Body of pancreas (tissue), 4 donors: ENCODE measurements around the gene ITGB2. TPM values are rescaled to one million over a fixed set of nuclear protein-coding genes. Genes with fewer than 3 reads are reported as not detected.

ENCODE experiments used
- ATAC-seq: fragments of 150-250 bp; one replicate; pipeline ENCODE4 v1.9.1; 2016
- DNase-seq, 4 donors: peaks; one replicate each; pipeline ENCODE4 v3.0.0-alpha.2; 2019
- H3K27ac ChIP-seq, 4 donors: fragments of 200-600 bp; sonication (generic); 1 replicate in 3 of 4; 2 replicates in 1 of 4; pipeline versions ENCODE4 v1.5.1 to v1.6.1; 2016 to 2019; ENCODE audit warnings: mild to moderate bottlenecking in 1 of 4, mixed read lengths in 1 of 4, moderate library complexity in 1 of 4
- H3K27me3 ChIP-seq, 2 donors: fragments of 200-600 bp; sonication (generic); one replicate each; pipeline ENCODE4 v1.6.0; 2016; ENCODE audit warnings: mild to moderate bottlenecking in 1 of 2
- H3K36me3 ChIP-seq, 2 donors: fragments of 200-600 bp; sonication (generic); replicated peaks in 1 of 2; 2 replicates each; pipeline ENCODE4 v1.5.1; 2016; ENCODE audit warnings: low read depth in 2 of 2; ENCODE audit not compliant: insufficient read depth in 1 of 2
- H3K4me1 ChIP-seq: fragments of 200-600 bp; sonication (generic); one replicate; pipeline ENCODE4 v1.6.0; 2016
- H3K4me3 ChIP-seq, 2 donors: fragments of 200-600 bp; sonication (generic); 1 replicate in 1 of 2; 2 replicates in 1 of 2; pipeline ENCODE4 v1.5.1; 2016 to 2019
- H3K9me3 ChIP-seq, 3 donors: fragments of 200-600 bp; sonication (generic); 1 replicate in 2 of 3; 2 replicates in 1 of 3; pipeline ENCODE4 v1.5.1; 2016
- POLR2A ChIP-seq, 3 donors: fragments of 450-650 bp; IDR thresholded peaks; one replicate each; pipeline ENCODE4 v1.6.1; 2016; ENCODE audit warnings: antibody characterized with exemption in 3 of 3, mild to moderate bottlenecking in 2 of 3
- WGBS, 2 donors: methylation state at CpG; one replicate each; pipeline ENCODE4 v1.1.5; 2017; 5-methylcytosine and 5-hydroxymethylcytosine counted together
- intact Hi-C: fragments of 100-400 bp; cut with DNase I; formaldehyde crosslinking; loops from one replicate; pipeline ENCODE4 v1.15.1; 2023
- total RNA-seq, 2 donors: library from RNA; depleted of rRNA; stranded (reverse); fragments of >200 nt; gene quantifications; one replicate each; pipeline ENCODE4 v1.1.0, GENCODE V29; 2016
- TF ChIP-seq, protein P1 (sequence below), 7 experiments: fragments of 450-650 bp in 4 of 7; fragments of 200-600 bp in 3 of 7; sonication (generic) in 3 of 7; IDR thresholded peaks; one replicate each; pipeline ENCODE4 v1.5.1; 2016 to 2019; ENCODE audit warnings: antibody characterized with exemption in 7 of 7

Gene ITGB2
- total RNA-seq, 2 donors from 2014 or later: 17.8 to 23.3 TPM

DNA sequence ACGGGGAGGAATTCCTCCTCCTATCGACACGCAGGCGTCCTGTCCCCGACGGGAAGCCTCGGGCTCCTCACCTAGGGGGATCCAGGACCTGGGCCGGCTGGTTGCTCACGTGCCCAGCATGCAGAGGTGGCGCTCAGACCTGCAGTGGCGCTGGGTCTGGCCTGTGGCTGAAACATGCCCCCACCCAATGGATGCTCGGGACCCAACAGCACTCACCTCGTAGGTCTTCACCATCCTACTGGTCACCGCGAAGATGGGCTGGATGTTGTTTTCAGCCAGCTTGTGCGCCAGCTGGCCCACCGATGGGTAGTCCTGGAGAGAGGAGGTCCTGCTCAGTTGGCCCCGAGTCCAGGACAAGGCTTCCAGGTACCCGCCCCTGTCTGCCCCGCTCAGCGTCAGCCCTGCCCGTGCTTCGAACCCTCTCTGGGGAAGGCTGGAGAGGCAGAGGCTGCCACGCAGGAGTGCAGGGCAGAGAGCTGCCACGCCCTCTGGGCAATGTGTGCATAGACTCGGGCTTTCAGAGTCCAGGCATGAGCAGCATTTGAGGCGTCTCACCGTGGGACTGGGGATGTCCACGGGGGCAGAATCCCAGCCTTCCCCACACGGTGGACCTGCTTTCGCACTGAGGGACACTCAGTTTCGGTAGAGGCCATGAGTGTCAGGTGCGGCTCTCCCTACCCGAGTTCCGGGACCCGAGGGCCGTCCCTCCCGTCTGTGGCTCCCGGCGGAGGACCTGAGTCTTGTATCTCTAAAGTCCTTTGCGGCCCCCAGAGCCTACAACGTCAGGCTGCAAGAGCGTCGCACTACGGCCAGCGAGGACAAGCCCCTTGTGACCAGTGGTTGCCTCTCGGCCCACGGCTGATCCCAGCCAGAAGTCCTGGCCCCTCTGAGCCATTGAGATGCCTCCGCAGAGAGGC is 21.6 kb downstream of the ITGB2 start:
- no peaks in the 10 kb centered on the region for H3K36me3 ChIP-seq
- ATAC-seq (no peak), DNase-seq (no peak)
- WGBS, 2 donors: 59 to 67% methylated on average over 7 to 45 of the region's 49 CpGs
- H3K4me1 ChIP-seq: no peaks in the 10 kb centered on the region
- no peaks in the 10 kb centered on the region for H3K9me3 ChIP-seq
- intact Hi-C loops: no loop called here
- H3K27me3 ChIP-seq: no peaks in the 10 kb centered on the region
- H3K27ac ChIP-seq: no peak overlapping the region
- TF ChIP-seq, protein P1, sequence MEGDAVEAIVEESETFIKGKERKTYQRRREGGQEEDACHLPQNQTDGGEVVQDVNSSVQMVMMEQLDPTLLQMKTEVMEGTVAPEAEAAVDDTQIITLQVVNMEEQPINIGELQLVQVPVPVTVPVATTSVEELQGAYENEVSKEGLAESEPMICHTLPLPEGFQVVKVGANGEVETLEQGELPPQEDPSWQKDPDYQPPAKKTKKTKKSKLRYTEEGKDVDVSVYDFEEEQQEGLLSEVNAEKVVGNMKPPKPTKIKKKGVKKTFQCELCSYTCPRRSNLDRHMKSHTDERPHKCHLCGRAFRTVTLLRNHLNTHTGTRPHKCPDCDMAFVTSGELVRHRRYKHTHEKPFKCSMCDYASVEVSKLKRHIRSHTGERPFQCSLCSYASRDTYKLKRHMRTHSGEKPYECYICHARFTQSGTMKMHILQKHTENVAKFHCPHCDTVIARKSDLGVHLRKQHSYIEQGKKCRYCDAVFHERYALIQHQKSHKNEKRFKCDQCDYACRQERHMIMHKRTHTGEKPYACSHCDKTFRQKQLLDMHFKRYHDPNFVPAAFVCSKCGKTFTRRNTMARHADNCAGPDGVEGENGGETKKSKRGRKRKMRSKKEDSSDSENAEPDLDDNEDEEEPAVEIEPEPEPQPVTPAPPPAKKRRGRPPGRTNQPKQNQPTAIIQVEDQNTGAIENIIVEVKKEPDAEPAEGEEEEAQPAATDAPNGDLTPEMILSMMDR (IDR thresholded peaks at IDR 0.05): no peak
- no peak for TF ChIP-seq POLR2A (IDR thresholded peaks at IDR 0.05)
- H3K4me3 ChIP-seq: no peak overlapping the region

- WGBS, 2 donors: 66 to 76% methylated on average over 2 to 11 of the region's 13 CpGs
- ATAC-seq: no peak
- TF ChIP-seq POLR2A (IDR thresholded peaks at IDR 0.05): no peak
- TF ChIP-seq, protein P1 (IDR thresholded peaks at IDR 0.05): no peak
- Histone ChIP-seq H3K4me1 (no peaks in the 10 kb centered on the region), H3K36me3 (no peaks in the 10 kb centered on the region), H3K4me3 (no peak overlapping the region), H3K27me3 (no peaks in the 10 kb centered on the region), H3K9me3 (no peaks in the 10 kb centered on the region), H3K27ac (no peak overlapping the region)
- no peak for DNase-seq
- intact Hi-C loops: no loop called here
These were observed 22.6 kb downstream of the ITGB2 start for GRCh38 chr21:44898011-44898488.

GRCh38 chr21:44897326-44898010 is 23.2 kb downstream of the ITGB2 start:
- no peak overlapping the region for H3K27ac ChIP-seq
- WGBS, 2 donors: 62 to 68% methylated on average over 5 to 21 of the region's 21 CpGs

GRCh38 chr21:44896561-44897286 is 24.0 kb downstream of the ITGB2 start:
- no peaks in the 10 kb centered on the region for H3K4me1 ChIP-seq
- ATAC-seq (no peak), DNase-seq (no peak)
- TF ChIP-seq, protein P1 (IDR thresholded peaks at IDR 0.05): no peak
- no peak for TF ChIP-seq POLR2A (IDR thresholded peaks at IDR 0.05)
- H3K4me3 ChIP-seq: no peak overlapping the region
- no peaks in the 10 kb centered on the region for H3K9me3 ChIP-seq
- no peaks in the 10 kb centered on the region for H3K36me3 ChIP-seq
- 65 to 69% methylated on average over 8 to 23 of the region's 25 CpGs for WGBS, 2 donors
- intact Hi-C loops: no loop called here
- no peak overlapping the region for H3K27ac ChIP-seq
- H3K27me3 ChIP-seq: no peaks in the 10 kb centered on the region

More at GRCh38 chr21:44897326-44898010, 23.2 kb downstream of the ITGB2 start:
- Histone ChIP-seq H3K4me3 (no peak overlapping the region), H3K9me3 (no peaks in the 10 kb centered on the region), H3K27me3 (no peaks in the 10 kb centered on the region), H3K36me3 (no peaks in the 10 kb centered on the region), H3K4me1 (no peaks in the 10 kb centered on the region)
- intact Hi-C loops: no loop called here
- ATAC-seq: no peak
- no peak for TF ChIP-seq POLR2A (IDR thresholded peaks at IDR 0.05)
- TF ChIP-seq, protein P1 (IDR thresholded peaks at IDR 0.05): no peak
- no peak for DNase-seq
